ENCODE data around the gene LRRC45.

LRRC45 gene

GRCh38 chr17:82064433-82065192, 41.5 kb downstream of the LRRC45 start:
- no peaks in the 10 kb centered on the region for H3K9me3 ChIP-seq (ENCODE audit: insufficient read depth, low read length)
- no peaks in the 10 kb centered on the region for H3K27me3 ChIP-seq (ENCODE audit: low read length)
- peak overlapping the region; percentile 62 for H3K4me2 ChIP-seq (ENCODE audit: low read depth, low read length, poor library complexity, severe bottlenecking)
- H3K79me2 ChIP-seq (ENCODE audit: insufficient read depth, low read length), result peaks cover 8% of the 10 kb centered on the region; the same call in 1 of the 2 replicates
- peak overlapping the region; percentile 39 for H3K27ac ChIP-seq (ENCODE audit: low read depth, low read length)
- H3K9ac ChIP-seq (ENCODE audit: low read length), result peak overlapping the region; percentile 92
- no peaks in the 10 kb centered on the region for H3K36me3 ChIP-seq (ENCODE audit: low read length)
- H2AFZ ChIP-seq (ENCODE audit: low read depth, low read length, severe bottlenecking), result no peak overlapping the region
- H4K20me1 ChIP-seq (ENCODE audit: low read depth, low read length), result no peaks in the 10 kb centered on the region
- H3F3A ChIP-seq (ENCODE audit: insufficient read depth), result no peaks in the 10 kb centered on the region
- no peaks in the 10 kb centered on the region for H3K9me2 ChIP-seq (replicated peaks; ENCODE audit: insufficient read depth, low read length)
- TF ChIP-seq EZH2phosphoT487 (conservative IDR thresholded peaks at IDR 0.05; ENCODE audit: low read length) (no peak), CTCF (IDR thresholded peaks at IDR 0.05; ENCODE audit: insufficient read depth, low read length, poor library complexity, severe bottlenecking) (no peak)
- peak overlapping the region; percentile 59 for H3K4me3 ChIP-seq (ENCODE audit: insufficient read depth, low read length, poor library complexity, severe bottlenecking)

GRCh38 chr17:82065193-82065637, 42.1 kb downstream of the LRRC45 start:
- no peak for TF ChIP-seq EZH2phosphoT487 (conservative IDR thresholded peaks at IDR 0.05; ENCODE audit: low read length)
- no peak for TF ChIP-seq CTCF (IDR thresholded peaks at IDR 0.05; ENCODE audit: insufficient read depth, low read length, poor library complexity, severe bottlenecking)
- Histone ChIP-seq H3K4me3 (ENCODE audit: insufficient read depth, low read length, poor library complexity, severe bottlenecking) (peak overlapping the region; percentile 59), H3K27ac (ENCODE audit: low read depth, low read length) (peak overlapping the region; percentile 39), H3K27me3 (ENCODE audit: low read length) (no peaks in the 10 kb centered on the region), H4K20me1 (ENCODE audit: low read depth, low read length) (no peaks in the 10 kb centered on the region), H3F3A (ENCODE audit: insufficient read depth) (no peaks in the 10 kb centered on the region), H3K4me2 (ENCODE audit: low read depth, low read length, poor library complexity, severe bottlenecking) (peak overlapping the region; percentile 62), H3K9ac (ENCODE audit: low read length) (peak overlapping the region; percentile 92), H3K9me3 (ENCODE audit: insufficient read depth, low read length) (no peaks in the 10 kb centered on the region), H3K79me2 (ENCODE audit: insufficient read depth, low read length) (peaks cover 8% of the 10 kb centered on the region; the same call in 1 of the 2 replicates), H3K36me3 (ENCODE audit: low read length) (no peaks in the 10 kb centered on the region), H2AFZ (ENCODE audit: low read depth, low read length, severe bottlenecking) (no peak overlapping the region), H3K9me2 (replicated peaks; ENCODE audit: insufficient read depth, low read length) (no peaks in the 10 kb centered on the region)

GRCh38 chr17:82065638-82066303, 42.7 kb downstream of the LRRC45 start, which contains the start of gene DUS1L:
DUS1L (minus strand) TSS chr17:82065804; CDS start chr17:82065059, 745 bp downstream.
- TF ChIP-seq CTCF (IDR thresholded peaks at IDR 0.05; ENCODE audit: insufficient read depth, low read length, poor library complexity, severe bottlenecking) (no peak), EZH2phosphoT487 (conservative IDR thresholded peaks at IDR 0.05; ENCODE audit: low read length) (no peak)
- no peaks in the 10 kb centered on the region for H3K27me3 ChIP-seq (ENCODE audit: low read length)
- H3K36me3 ChIP-seq (ENCODE audit: low read length), result no peaks in the 10 kb centered on the region
- peak within 1 kb of the TSS; percentile 39 for H3K27ac ChIP-seq (ENCODE audit: low read depth, low read length)
- H3K4me3 ChIP-seq (ENCODE audit: insufficient read depth, low read length, poor library complexity, severe bottlenecking), result peak within 1 kb of the TSS; percentile 59
- H3K79me2 ChIP-seq (ENCODE audit: insufficient read depth, low read length), result peaks cover 8% of the 10 kb centered on the region; the same call in 1 of the 2 replicates
- H3F3A ChIP-seq (ENCODE audit: insufficient read depth), result no peaks in the 10 kb centered on the region
- peak within 1 kb of the TSS; percentile 92 for H3K9ac ChIP-seq (ENCODE audit: low read length)
- H2AFZ ChIP-seq (ENCODE audit: low read depth, low read length, severe bottlenecking), result peak within 1 kb of the TSS; percentile 75
- no peaks in the 10 kb centered on the region for H4K20me1 ChIP-seq (ENCODE audit: low read depth, low read length)
- H3K9me3 ChIP-seq (ENCODE audit: insufficient read depth, low read length), result no peaks in the 10 kb centered on the region
- peak within 1 kb of the TSS; percentile 85 for H3K4me2 ChIP-seq (ENCODE audit: low read depth, low read length, poor library complexity, severe bottlenecking)
- H3K9me2 ChIP-seq (replicated peaks; ENCODE audit: insufficient read depth, low read length), result no peaks in the 10 kb centered on the region
